ENCODE measurements around the gene OR11G2.
"Not testable (repeated sequence)": the region's sequence is repeated elsewhere in the genome, so short reads cannot be mapped to it uniquely, and the experiment has no call there.

OR11G2 gene, protein sequence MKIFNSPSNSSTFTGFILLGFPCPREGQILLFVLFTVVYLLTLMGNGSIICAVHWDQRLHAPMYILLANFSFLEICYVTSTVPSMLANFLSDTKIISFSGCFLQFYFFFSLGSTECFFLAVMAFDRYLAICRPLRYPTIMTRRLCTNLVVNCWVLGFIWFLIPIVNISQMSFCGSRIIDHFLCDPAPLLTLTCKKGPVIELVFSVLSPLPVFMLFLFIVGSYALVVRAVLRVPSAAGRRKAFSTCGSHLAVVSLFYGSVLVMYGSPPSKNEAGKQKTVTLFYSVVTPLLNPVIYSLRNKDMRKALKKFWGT

DNA sequence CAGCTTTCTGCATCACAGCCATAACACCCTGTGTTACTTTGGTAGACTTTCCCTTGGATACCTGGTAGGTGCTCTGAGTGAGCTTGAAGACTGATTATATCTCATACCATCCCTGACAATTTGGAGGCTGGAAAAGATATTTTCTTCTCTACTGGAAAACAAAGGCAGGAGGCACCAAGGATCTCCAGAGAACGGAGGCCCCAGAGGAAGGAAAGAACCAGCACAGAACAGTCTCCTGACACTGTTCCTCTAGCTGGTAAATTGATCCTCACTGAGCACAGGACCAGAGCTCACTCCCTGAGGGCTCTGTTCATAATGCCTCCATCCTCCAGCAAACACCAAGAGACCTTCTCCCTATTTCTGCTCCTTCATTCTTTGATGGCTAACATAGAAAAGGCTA lies at the start of gene OR11G2:
Gene OR11G2, plus strand, starts transcription at position 301 of the 400 bp plus-strand sequence. CDS start 6,542 bp downstream, outside the sequence.
- DNase-seq (ENCODE audit: low spot score), result no peak

DNA sequence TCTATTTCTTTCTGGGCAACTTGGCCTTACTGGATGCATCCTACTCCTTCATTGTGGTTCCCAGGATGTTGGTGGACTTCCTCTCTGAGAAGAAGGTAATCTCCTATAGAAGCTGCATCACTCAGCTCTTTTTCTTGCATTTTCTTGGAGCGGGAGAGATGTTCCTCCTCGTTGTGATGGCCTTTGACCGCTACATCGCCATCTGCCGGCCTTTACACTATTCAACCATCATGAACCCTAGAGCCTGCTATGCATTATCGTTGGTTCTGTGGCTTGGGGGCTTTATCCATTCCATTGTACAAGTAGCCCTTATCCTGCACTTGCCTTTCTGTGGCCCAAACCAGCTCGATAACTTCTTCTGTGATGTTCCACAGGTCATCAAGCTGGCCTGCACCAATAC lies 46.8 kb upstream of the OR11G2 start:
- peak; percentile 3 for DNase-seq (ENCODE audit: low spot score)

DNA sequence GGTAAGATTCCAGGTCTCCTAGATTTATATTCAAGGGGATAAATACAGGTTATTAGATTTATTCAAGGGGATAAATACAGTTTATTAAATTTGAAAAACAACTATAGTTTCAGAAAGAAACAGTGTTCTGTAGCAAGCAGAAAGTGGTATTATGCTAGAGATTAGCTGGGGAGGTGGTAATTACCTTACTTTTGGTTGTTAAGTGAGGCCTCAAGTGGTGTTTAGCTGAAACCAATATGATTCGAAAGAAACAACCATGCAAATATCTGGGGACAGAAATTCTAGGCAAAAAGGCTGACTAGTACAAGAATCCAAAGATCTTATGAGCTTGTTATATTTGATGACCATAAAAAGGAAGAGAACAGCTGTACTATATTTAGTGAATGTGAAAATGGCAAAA lies 45.9 kb upstream of the OR11G2 start:
- no peak for DNase-seq (ENCODE audit: low spot score)

DNA sequence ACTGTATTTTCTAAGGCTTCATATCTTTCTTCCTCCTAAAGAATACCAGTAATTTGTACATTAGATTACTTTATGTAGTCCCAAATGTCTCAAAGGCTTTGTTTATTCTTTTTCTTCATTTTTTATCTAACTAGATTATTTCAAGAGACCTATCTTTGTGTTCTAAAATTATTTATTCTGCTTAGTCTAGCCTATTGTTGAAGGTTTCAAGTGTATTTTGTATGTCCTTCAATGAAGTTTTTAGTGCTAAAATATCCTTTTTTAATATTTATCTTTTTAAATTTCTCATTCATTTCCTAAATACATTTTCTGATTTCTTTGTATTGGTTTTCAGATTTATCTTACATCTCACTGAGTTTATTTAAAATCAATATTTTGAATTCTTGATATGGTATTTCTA lies 26.2 kb upstream of the OR11G2 start:
- no peak for DNase-seq (ENCODE audit: low spot score)

DNA sequence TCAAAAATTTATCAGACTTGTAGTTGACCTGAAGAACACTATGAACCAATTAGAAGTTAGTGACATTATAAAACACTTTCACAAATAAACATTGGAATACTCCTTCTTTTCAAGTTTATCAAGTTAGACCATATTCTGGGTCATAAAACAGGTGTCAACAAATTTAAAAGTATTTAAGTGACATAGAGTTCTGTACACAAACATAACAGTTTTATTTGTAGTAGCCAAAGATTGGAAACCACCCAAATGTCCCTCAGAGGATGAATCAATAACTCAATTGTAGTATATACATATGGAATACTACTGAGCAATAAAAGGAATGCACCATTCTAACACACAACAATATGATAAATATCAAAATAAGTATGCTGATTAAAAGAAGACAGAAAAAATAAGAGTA lies 23.6 kb upstream of the OR11G2 start:
- no peak for DNase-seq (ENCODE audit: low spot score)

DNA sequence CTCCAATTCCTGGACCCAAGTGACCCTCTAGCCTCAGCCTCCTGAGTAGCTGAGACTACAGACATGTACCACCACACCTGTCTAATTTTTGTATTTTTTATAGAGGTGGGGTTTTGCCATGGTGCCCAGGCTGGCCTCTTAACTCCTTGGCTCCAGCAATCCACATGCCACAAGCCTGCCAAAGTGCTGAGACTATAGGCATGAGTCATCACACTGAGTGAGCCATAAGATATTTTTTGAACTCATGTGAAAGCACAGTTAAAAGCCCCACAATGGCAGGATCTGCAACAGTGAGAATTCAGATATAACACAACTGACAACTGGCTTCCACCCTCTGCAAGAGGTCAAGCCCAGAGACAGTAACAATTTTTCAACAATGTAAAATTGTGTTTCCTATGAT lies 20.8 kb upstream of the OR11G2 start:
- DNase-seq (ENCODE audit: low spot score), result peak; percentile 7

DNA sequence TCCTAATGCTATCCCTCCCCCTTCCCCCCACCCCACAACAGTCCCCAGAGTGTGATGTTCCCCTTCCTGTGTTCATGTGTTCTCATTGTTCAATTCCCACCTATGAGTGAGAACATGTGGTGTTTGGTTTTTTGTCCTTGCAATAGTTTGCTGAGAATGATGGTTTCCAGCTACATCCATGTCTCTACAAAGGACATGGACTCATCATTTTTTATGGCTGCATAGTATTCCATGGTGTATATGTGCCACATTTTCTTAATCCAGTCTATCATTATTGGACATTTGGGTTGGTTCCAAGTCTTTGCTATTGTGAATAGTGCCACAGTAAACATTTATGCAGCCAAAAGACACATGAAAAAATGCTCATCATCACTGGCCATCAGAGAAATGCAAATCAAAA lies 16.5 kb upstream of the OR11G2 start:
- not testable (repeated sequence) for DNase-seq (ENCODE audit: low spot score)

DNA sequence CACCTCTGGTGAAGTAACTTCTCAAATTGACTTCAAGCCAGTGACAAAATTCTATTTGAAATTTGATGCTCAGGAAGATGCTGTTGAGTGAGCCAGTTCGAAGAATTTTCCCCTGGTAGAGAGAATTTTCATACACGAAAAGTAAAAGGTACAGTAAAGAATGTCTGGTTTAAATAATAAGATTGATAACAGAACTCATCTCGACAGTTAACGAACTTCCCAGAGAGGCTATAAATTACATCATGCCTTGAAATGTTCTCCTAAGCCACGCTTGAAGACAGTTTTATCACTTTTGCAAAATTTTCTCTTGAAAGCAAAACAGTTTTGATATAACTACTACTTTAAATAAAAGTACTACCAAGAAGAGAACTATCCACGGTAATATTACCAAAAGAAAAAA lies 14.4 kb upstream of the OR11G2 start:
- DNase-seq (ENCODE audit: low spot score), result no peak

DNA sequence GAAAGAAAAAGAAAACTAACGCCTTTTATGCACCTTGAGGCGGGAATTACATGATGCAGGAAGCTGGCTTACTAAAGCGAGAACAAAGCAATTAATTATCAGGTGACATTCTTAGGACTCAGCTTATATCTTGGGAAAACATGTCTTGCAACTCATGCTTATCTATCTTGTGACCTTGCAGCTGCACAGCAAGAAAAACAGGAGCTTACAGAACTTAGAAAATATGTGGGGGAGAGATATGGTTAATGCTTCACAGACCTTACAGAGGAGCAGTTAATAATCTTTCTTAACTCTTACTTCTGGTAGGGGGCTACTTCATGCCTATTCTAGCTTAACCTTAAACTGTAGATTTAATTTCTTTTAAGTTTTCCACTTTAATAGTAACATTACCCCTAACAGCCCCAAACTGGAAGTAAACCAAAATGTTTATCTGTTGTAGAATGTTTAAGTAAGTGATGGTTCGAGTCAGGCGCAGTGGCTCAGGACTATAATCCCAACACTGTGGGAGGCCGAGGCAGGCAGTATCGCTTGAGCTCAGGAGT lies 13.2 kb upstream of the OR11G2 start:
- DNase-seq (ENCODE audit: low spot score), result no peak

DNA sequence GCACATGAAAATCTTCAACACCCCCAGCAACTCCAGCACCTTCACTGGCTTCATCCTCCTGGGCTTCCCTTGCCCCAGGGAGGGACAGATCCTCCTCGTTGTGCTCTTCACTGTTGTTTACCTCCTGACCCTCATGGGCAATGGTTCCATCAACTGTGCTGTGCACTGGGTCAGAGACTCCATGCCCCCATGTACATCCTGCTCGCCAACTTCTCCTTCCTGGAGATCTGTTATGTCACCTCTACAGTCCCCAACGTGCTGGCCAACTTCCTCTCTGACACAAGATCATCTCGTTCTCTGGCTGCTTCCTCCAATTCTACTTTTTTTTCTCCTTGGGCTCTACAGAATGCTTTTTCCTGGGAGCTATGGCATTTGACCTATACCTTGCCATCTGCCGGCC lies 11.5 kb upstream of the OR11G2 start:
- DNase-seq (ENCODE audit: low spot score), result no peak

DNA sequence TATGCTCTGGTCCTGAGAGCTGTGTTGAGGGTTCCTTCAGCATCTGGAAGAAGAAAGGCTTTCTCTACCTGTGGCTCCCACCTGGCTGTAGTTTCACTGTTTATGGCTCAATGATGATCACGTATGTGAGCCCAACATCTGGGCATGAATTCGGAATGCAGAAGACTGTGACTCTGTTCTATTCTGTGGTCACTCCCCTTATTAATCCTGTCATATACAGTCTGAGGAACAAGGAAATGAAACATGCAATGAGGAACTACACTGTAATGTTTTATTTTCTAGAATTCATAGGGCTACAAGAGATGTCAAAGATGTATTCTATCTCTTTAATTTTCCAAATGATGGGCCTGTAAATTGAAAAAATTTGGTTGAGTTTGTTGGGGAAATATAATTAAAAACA lies 10.8 kb upstream of the OR11G2 start:
- no peak for DNase-seq (ENCODE audit: low spot score)

DNA sequence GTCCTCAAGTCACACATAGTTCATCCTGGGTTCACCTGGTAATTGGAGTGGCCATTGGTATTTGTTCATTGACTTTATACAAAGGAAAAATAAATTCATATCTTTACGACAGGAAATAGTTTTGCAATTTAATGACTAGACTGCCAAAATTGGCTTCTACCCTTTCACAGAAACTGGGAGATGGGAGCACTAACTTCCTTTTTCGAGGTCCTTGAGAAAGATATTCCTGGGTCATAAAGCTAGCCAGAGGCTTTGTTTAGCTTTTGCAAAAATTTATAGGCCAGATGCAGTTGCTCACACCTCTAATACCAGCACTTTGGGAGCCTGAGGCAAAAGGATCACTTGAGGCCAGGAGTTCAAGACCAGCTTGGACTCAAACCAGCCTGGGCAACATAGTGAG lies 10.2 kb upstream of the OR11G2 start:
- DNase-seq (ENCODE audit: low spot score), result no peak

DNA sequence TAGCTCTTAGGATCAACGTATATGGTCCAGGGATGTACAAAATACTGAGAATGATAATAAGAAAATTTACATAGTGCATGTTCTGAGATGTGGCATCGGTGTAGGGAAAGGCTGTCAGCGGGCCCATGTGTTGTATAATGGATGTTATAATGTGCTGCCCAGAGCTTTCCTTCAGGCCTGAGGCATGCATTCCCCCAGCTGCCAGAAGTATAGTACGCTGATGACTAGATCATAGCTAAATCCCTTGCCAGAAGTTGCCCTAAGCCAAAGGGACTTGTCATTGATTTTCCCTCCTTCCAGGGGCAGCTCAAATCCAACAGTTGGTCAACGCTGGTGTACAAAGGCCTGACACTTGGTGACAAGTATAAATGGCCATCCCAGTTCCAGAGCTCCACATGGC lies 6.5 kb upstream of the OR11G2 start:
- DNase-seq (ENCODE audit: low spot score), result no peak

DNA sequence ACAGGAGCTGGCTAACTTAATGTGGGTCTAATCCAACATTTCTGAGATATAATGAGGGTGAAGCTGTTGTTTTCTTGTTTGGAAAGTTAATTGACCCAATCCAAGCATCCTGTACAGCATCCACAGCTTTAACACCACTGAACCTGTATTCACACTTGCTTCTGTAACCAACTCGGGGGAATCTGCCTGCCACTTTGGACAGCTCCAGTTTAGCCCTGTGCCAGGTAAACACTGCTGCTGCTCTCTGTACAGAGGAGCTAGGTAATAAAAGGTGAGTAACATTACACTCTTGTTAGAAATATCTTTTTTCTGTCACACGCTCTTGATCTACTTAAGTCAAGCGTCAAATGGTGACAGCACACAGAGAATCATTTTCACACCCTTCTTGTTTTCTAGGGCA lies 700 bp downstream of the OR11G2 start:
- DNase-seq (ENCODE audit: low spot score), result no peak

DNA sequence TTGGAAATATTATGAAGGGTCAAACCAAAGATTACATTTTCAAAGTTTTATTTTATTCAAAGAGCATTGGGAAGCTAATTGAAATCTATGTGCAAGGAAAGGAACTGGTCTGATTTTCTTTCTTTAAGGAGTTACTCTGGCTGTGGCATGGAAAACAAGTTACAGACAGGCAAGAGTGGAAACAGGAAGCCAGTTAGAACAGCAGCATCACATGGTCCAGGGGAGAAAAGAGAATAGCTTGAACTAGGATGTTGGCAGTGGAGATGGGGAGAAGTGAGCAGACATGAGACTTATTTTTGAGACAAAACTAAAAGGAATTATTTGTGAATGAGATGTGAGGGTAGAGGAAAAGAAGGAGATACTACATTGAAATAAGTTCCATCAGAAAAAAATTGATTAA lies 3.4 kb downstream of the OR11G2 start:
- DNase-seq (ENCODE audit: low spot score), result no peak

DNA sequence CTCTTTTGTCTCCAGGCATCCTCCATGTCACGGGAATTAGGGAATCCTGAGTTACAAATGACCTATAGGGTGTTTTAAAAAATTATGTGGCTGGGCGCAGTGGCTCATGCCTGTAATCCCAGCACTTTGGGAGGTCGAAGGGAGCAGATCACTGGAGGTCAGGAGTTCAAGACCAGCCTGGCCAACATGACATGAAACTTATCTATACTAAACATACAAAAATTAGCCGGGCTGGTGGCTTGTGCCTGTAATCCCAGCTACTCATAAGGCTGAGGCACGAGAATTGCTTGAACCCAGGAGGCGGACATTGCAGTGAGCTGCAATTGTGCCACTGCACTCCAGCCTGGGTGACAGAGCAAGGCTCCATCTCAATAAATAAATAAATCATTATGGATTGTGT lies 4.5 kb downstream of the OR11G2 start:
- not testable (repeated sequence) for DNase-seq (ENCODE audit: low spot score)

DNA sequence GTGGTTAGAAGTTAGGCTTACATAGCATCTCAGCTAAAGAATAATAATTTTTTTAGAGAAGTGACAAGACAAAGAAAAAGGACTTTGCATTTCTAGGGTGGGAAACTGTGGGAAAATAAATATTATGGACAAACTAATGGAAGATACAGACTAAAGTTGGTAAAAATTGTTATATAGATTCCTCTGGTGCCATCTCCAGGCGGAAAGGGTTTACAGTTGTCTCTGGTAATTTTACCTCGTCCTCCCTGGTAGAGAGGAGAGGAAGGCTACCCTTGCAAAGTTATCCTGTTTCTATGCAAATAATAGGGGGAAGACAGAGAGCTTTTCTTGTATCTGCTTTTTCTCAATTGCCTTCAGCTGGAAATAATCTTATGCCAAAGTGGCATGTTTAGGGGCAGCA lies 5.2 kb downstream of the OR11G2 start:
- DNase-seq (ENCODE audit: low spot score), result no peak

DNA sequence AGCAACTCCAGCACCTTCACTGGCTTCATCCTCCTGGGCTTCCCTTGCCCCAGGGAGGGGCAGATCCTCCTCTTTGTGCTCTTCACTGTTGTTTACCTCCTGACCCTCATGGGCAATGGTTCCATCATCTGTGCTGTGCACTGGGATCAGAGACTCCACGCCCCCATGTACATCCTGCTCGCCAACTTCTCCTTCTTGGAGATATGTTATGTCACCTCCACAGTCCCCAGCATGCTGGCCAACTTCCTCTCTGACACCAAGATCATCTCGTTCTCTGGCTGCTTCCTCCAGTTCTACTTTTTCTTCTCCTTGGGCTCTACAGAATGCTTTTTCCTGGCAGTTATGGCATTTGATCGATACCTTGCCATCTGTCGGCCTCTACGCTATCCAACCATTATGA lies 6.8 kb downstream of the OR11G2 start:
- no peak for DNase-seq (ENCODE audit: low spot score)

DNA sequence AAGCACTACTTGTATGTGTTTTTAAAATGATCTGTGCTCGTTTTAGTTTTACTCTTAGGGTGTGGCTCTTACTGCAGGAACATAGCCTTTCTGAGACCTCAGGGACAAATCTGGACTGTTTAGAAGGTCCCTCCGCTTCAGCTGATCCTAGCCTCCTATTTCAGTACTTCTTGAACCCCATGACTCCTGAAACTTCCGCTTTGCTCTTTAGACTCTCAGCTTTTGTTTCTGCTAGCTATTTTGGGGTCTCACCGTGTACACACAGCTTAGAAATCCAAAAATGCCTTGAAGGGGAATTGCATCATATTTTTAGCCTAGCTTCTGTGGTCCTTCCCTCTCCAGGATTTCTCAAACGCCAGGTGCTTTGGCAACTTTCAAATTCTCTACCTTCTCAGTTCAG lies 8.3 kb downstream of the OR11G2 start:
- DNase-seq (ENCODE audit: low spot score), result no peak

DNA sequence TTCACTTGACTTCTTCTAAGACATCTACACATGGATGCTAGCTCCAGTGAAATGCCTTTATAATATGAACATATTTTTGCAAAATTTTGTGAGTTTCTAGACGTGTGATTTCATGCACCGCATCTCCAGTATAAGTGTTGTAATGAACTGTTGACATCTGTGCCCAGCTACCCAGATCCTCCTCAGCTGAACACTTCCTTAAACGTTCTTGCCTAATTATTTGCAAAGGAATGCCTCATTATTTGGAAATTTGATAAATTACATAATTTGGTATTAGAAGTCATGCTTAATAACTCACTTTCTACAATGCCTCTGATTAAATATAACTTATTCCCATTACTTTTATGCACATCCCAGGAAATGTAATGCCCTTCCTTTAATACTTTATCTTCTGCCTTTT lies 14.0 kb downstream of the OR11G2 start:
- DNase-seq (ENCODE audit: low spot score), result no peak

DNA sequence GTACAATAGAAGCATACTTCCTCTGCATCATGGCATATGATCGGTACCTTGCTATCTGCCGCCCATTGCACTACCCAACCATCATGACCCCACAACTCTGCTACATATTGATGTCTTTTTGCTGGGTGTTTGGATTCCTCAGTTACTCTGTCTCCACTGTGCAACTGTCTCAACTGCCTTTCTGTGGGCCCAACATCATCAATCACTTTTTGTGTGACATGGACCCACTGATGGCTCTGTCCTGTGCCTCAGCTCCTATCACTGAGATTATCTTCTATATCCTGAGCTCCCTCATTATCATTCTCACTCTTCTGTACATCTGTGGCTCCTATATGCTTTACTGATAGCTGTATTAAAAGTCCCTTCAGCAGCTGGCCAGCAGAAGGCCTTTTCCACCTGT lies 18.9 kb downstream of the OR11G2 start:
- DNase-seq (ENCODE audit: low spot score), result no peak

DNA sequence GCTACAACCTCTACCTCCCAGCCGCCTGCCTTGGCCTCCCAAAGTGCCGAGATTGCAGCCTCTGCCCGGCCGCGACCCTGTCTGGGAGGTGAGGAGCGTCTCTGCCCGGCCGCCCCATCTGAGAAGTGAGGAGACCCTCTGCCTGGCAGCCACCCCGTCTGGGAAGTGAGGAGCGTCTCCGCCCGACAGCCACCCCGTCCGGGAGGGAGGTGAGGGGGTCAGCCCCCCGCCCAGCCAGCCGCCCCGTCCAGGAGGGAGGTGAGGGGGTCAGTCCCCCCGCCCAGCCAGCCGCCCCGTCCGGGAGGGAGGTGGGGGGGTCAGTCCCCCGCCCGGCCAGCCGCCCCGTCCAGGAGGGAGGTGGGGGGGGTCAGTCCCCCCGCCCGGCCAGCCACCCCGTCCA lies 21.7 kb downstream of the OR11G2 start:
- DNase-seq (ENCODE audit: low spot score), result not testable (repeated sequence)

DNA sequence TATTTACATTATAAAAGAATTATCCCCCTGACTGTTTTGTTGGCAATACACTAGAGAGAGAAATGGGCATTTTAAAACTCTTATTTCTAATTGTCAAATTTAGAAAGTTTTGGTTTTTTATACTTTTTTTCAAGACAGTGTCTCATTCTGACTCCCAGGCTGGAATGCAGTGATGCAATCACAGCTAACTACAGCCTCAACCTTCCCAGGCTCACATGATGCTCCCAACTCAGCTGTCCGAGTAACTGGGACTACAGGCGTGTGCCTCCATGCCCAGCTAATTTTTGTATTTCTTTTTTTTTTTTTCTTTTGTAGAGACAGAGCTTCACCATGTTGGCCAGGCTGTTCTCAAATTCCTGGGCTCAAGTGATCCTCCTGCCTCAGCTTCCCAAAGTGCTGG lies 24.5 kb downstream of the OR11G2 start:
- DNase-seq (ENCODE audit: low spot score), result no peak

DNA sequence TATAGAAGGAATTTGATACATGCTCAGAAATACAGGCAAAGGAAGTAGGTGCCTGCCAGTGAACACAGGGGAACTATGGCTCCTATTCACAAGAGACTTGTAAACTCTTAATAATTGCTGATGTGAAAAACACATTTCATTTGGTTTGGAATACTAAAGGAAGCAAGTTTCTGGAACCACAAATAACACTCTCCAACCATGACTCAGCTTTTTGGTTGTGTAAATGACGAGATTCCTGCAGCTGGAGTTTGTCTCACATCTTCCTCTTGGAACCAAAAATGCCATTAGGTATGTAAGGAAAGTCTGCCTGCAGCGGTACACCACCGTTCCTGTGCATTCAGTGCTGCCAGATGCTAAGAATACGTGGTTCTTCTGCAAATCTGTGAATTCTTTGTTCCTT lies 28.3 kb downstream of the OR11G2 start:
- peak; percentile 5 for DNase-seq (ENCODE audit: low spot score)

Data from SW480 (cell line).